ENCODE results near the gene KRT82. TPM values are rescaled to one million over a fixed set of nuclear protein-coding genes. Genes with fewer than 3 reads are reported as not detected.

Gene KRT82
- total RNA-seq, 1 donor from 2014 or later = not detected

GRCh38 chr12:52434081-52434733, 28.1 kb upstream of the KRT82 start, which contains the start of gene KRT75:
Gene KRT75, minus strand, starts transcription at chr12:52434371. Its CDS starts 67 bp downstream, at chr12:52434304.
- DNase-seq (ENCODE audit: low spot score, unreplicated experiment) = no peak
- no peaks in the 10 kb centered on the region for H3K36me3 Mint-ChIP-seq (ENCODE audit: insufficient read depth)
- no peak within 1 kb of the TSS for H3K4me3 Mint-ChIP-seq (ENCODE audit: low read depth)
- H3K27me3 Mint-ChIP-seq = peaks cover 37% of the 10 kb centered on the region
- peaks cover 14% of the 10 kb centered on the region for H3K4me1 Mint-ChIP-seq (ENCODE audit: low read depth)
- H3K27ac Mint-ChIP-seq = no peak within 1 kb of the TSS
- no peaks in the 10 kb centered on the region for H3K9me3 Mint-ChIP-seq (ENCODE audit: low read depth)
- no peak for TF ChIP-seq CTCF (IDR thresholded peaks at IDR 0.05; ENCODE audit: unreplicated experiment)

DNA sequence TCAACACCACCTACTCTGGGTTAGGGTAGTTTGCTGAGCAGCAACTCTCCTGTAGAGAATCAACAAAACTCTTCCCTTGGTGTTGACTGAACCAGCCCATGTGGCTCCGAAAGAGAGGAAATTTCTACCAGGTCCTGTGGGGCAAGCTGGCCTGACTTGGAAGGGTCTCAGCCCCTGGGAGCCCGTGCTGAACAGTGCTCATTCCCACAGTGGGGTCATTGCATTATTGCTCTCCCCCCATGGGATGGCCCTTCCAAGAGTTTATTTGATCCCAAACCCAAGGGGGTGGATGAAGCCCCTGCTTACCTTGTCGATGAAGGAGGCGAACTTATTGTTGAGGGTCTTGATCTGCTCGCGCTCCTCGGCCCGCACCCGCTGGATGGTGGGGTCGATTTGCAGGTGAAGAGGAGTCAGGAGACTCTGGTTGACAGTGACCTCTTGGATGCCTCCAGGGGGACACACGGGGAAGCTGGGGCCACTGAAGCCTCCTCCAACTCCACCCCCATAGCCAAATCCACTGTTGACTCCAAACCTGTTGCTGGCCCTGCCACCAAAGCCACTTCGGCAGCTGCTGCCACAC, 27.5 kb upstream of the KRT82 start:
- no peaks in the 10 kb centered on the region for H3K36me3 Mint-ChIP-seq (ENCODE audit: insufficient read depth)
- peaks cover 42% of the 10 kb centered on the region for H3K27me3 Mint-ChIP-seq
- no peak for DNase-seq (ENCODE audit: low spot score, unreplicated experiment)
- H3K9me3 Mint-ChIP-seq (ENCODE audit: low read depth) = no peaks in the 10 kb centered on the region
- H3K27ac Mint-ChIP-seq = no peak overlapping the region
- H3K4me3 Mint-ChIP-seq (ENCODE audit: low read depth) = no peak overlapping the region
- peaks cover 14% of the 10 kb centered on the region for H3K4me1 Mint-ChIP-seq (ENCODE audit: low read depth)
- TF ChIP-seq CTCF (IDR thresholded peaks at IDR 0.05; ENCODE audit: unreplicated experiment) = no peak

- Mint-ChIP-seq H3K9me3 (ENCODE audit: low read depth) (no peaks in the 10 kb centered on the region), H3K4me1 (ENCODE audit: low read depth) (peaks cover 14% of the 10 kb centered on the region), H3K27me3 (peaks cover 44% of the 10 kb centered on the region), H3K4me3 (ENCODE audit: low read depth) (no peak overlapping the region), H3K27ac (no peak overlapping the region), H3K36me3 (ENCODE audit: insufficient read depth) (no peaks in the 10 kb centered on the region)
- no peak for TF ChIP-seq CTCF (IDR thresholded peaks at IDR 0.05; ENCODE audit: unreplicated experiment)
- DNase-seq (ENCODE audit: low spot score, unreplicated experiment) = no peak
These were observed 26.5 kb upstream of the KRT82 start for GRCh38 chr12:52432559-52433207.

DNA sequence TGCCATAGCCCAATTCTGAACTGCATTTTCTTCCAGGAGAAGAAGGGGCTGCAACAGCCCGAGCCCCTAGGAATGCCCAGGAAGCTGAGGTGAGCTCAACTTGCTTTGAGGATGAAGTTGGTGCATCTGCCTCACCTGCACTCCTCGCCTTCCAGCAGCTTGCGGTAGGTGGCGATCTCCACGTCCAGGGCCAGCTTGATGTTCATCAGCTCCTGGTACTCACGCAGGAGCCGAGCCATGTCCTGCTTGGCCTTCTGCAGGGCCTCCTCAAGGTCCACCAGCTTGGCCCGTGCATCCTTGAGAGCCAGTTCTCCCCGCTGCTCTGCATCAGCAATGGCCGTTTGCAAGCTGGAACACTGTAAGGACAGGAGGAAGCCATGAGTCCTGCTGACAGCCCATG, 22.0 kb upstream of the KRT82 start:
- peaks cover 54% of the 10 kb centered on the region for H3K27me3 Mint-ChIP-seq
- peaks cover 3% of the 10 kb centered on the region for H3K4me1 Mint-ChIP-seq (ENCODE audit: low read depth)
- no peak overlapping the region for H3K4me3 Mint-ChIP-seq (ENCODE audit: low read depth)
- H3K27ac Mint-ChIP-seq = no peak overlapping the region
- TF ChIP-seq CTCF (IDR thresholded peaks at IDR 0.05; ENCODE audit: unreplicated experiment) = no peak
- no peaks in the 10 kb centered on the region for H3K36me3 Mint-ChIP-seq (ENCODE audit: insufficient read depth)
- H3K9me3 Mint-ChIP-seq (ENCODE audit: low read depth) = no peaks in the 10 kb centered on the region
- no peak for DNase-seq (ENCODE audit: low spot score, unreplicated experiment)

GRCh38 chr12:52427083-52427482, 20.9 kb upstream of the KRT82 start:
- no peak overlapping the region for H3K27ac Mint-ChIP-seq
- H3K9me3 Mint-ChIP-seq (ENCODE audit: low read depth) = no peaks in the 10 kb centered on the region
- DNase-seq (ENCODE audit: low spot score, unreplicated experiment) = no peak
- peaks cover 3% of the 10 kb centered on the region for H3K4me1 Mint-ChIP-seq (ENCODE audit: low read depth)
- no peaks in the 10 kb centered on the region for H3K36me3 Mint-ChIP-seq (ENCODE audit: insufficient read depth)
- H3K27me3 Mint-ChIP-seq = peaks cover 53% of the 10 kb centered on the region
- H3K4me3 Mint-ChIP-seq (ENCODE audit: low read depth) = no peak overlapping the region
- TF ChIP-seq CTCF (IDR thresholded peaks at IDR 0.05; ENCODE audit: unreplicated experiment) = no peak
